ENCODE results near the gene JAZF1. TPM values are rescaled to one million over a fixed set of nuclear protein-coding genes. Genes with fewer than 3 reads are reported as not detected.

Gene JAZF1
- total RNA-seq, 1 donor from 2014 or later = 36.1 TPM

- H3K4me3 ChIP-seq = no peak overlapping the region
- no peaks in the 10 kb centered on the region for H3K27me3 ChIP-seq
- H3K4me1 ChIP-seq = no peaks in the 10 kb centered on the region
- no peaks in the 10 kb centered on the region for H3K36me3 ChIP-seq
- TF ChIP-seq CTCF (IDR thresholded peaks at IDR 0.05) = no peak
- no peak for TF ChIP-seq POLR2AphosphoS5 (IDR thresholded peaks at IDR 0.05; ENCODE audit: insufficient read depth in 1 of 2, low read depth in 1 of 2)
- no peak for TF ChIP-seq POLR2A (IDR thresholded peaks at IDR 0.05)
- H3K27ac ChIP-seq = no peak overlapping the region
- no peaks in the 10 kb centered on the region for H3K9me3 ChIP-seq
- DNase-seq (ENCODE audit: extremely low spot score in 2 of 2) = no peak
- intact Hi-C loops (cut with DNase I) = no loop called here
Measured at GRCh38 chr7:28224675-28225074, 44.1 kb upstream of the JAZF1 start.

- DNase-seq (ENCODE audit: extremely low spot score in 2 of 2) = no peak
Measured at GRCh38 chr7:28224172-28224571, 43.6 kb upstream of the JAZF1 start.

DNA sequence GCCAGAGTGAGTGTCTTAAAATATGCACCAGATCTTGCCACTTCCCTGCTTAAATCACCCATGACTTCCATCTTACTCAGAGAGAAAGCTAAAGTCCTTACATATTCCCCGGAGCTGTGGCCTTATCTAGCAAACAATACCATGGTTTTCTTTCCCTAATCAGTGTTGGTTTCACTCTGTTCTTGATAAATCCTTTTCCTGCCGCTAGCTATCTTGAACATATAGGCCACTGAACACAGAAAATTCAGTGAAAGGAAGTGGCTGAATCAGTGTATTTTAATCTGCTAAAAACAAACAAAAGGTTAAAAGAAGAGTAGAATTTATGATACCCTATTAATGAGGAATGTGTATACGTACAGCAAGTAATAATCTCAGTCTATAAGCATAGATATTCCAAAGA is 42.0 kb upstream of the JAZF1 start:
- intact Hi-C loops (cut with DNase I) = no loop called here
- DNase-seq (ENCODE audit: extremely low spot score in 2 of 2) = no peak
- TF ChIP-seq POLR2A (IDR thresholded peaks at IDR 0.05) (no peak), CTCF (IDR thresholded peaks at IDR 0.05) (no peak), POLR2AphosphoS5 (IDR thresholded peaks at IDR 0.05; ENCODE audit: insufficient read depth in 1 of 2, low read depth in 1 of 2) (no peak)

More at GRCh38 chr7:28224172-28224571, 43.6 kb upstream of the JAZF1 start:
- Histone ChIP-seq H3K36me3 (no peaks in the 10 kb centered on the region), H3K9me3 (no peaks in the 10 kb centered on the region), H3K4me3 (no peak overlapping the region), H3K27me3 (no peaks in the 10 kb centered on the region), H3K27ac (no peak overlapping the region), H3K4me1 (no peaks in the 10 kb centered on the region)
- intact Hi-C loops (cut with DNase I) = no loop called here
- no peak for TF ChIP-seq CTCF (IDR thresholded peaks at IDR 0.05)
- TF ChIP-seq POLR2A (IDR thresholded peaks at IDR 0.05) = no peak
- TF ChIP-seq POLR2AphosphoS5 (IDR thresholded peaks at IDR 0.05; ENCODE audit: insufficient read depth in 1 of 2, low read depth in 1 of 2) = no peak

DNA sequence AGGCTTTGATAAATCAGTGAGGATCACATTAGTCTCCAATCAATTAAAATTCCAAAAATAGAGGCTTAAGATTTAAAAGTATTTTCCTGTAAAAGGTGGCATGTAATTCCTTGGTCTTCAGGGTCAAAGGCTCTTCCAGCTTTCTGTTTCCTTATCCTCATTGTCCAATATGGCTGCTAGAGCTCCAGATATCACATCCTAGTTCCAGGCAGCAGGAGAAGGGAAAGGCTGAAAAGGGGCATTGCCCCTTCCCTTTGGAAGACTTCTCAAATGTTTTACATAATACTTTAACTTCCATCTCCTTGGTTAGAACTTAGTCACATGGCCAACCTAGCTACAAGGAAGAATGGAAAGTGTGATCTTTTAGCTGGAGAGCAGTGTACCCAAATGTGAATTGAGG is 39.2 kb upstream of the JAZF1 start:
- Histone ChIP-seq H3K27ac (no peak overlapping the region), H3K4me3 (no peak overlapping the region), H3K9me3 (no peaks in the 10 kb centered on the region), H3K27me3 (no peaks in the 10 kb centered on the region), H3K4me1 (no peaks in the 10 kb centered on the region), H3K36me3 (no peaks in the 10 kb centered on the region)
- DNase-seq (ENCODE audit: extremely low spot score in 2 of 2) = no peak
- intact Hi-C loops (cut with DNase I) = no loop called here
- no peak for TF ChIP-seq POLR2A (IDR thresholded peaks at IDR 0.05)
- no peak for TF ChIP-seq CTCF (IDR thresholded peaks at IDR 0.05)
- TF ChIP-seq POLR2AphosphoS5 (IDR thresholded peaks at IDR 0.05; ENCODE audit: insufficient read depth in 1 of 2, low read depth in 1 of 2) = no peak

More for the DNA sequence above, 42.0 kb upstream of the JAZF1 start:
- H3K36me3 ChIP-seq = no peaks in the 10 kb centered on the region
- H3K4me1 ChIP-seq = no peaks in the 10 kb centered on the region
- H3K27ac ChIP-seq = no peak overlapping the region
- no peaks in the 10 kb centered on the region for H3K27me3 ChIP-seq
- no peak overlapping the region for H3K4me3 ChIP-seq
- H3K9me3 ChIP-seq = no peaks in the 10 kb centered on the region

- no peaks in the 10 kb centered on the region for H3K36me3 ChIP-seq
- intact Hi-C loops (cut with DNase I) = no loop called here
Measured at GRCh38 chr7:28217143-28217542, 36.5 kb upstream of the JAZF1 start.

More at GRCh38 chr7:28217143-28217542, 36.5 kb upstream of the JAZF1 start:
- Histone ChIP-seq H3K27me3 (no peaks in the 10 kb centered on the region), H3K27ac (no peak overlapping the region), H3K4me1 (no peaks in the 10 kb centered on the region), H3K4me3 (no peak overlapping the region), H3K9me3 (no peaks in the 10 kb centered on the region)
- TF ChIP-seq POLR2A (IDR thresholded peaks at IDR 0.05) = no peak
- no peak for TF ChIP-seq CTCF (IDR thresholded peaks at IDR 0.05)
- no peak for TF ChIP-seq POLR2AphosphoS5 (IDR thresholded peaks at IDR 0.05; ENCODE audit: insufficient read depth in 1 of 2, low read depth in 1 of 2)
- no peak for DNase-seq (ENCODE audit: extremely low spot score in 2 of 2)
